GM12878 (cell line): ENCODE data around the gene ARHGEF18.

Source experiments
- CREM ChIP-seq: IDR thresholded peaks from 2 replicates; pipeline ENCODE4 v1.6.1; 2014; ENCODE audit warnings: antibody characterized with exemption, low read depth
- EGR1 ChIP-seq, 2 experiments: IDR thresholded peaks; 1 replicate in 1 of 2; 2 replicates in 1 of 2; pipeline ENCODE4 v1.6.1; 2011 to 2012; ENCODE audit warnings: low read depth in 2 of 2, low read length in 2 of 2, borderline replicate concordance in 1 of 2, mild to moderate bottlenecking in 1 of 2, moderate library complexity in 1 of 2
- EZH2 ChIP-seq: IDR thresholded peaks from 2 replicates; pipeline ENCODE4 v1.6.1; 2012; ENCODE audit warnings: low read depth, mild to moderate bottlenecking, control low read depth, inconsistent platforms, low read length, borderline replicate concordance; ENCODE audit not compliant: control insufficient read depth
- FOXK2 ChIP-seq: fragments of 450-650 bp; IDR thresholded peaks from 2 replicates; pipeline ENCODE4 v1.6.1; 2017; ENCODE audit warnings: mild to moderate bottlenecking, moderate library complexity
- MAX ChIP-seq: IDR thresholded peaks from 2 replicates; pipeline ENCODE4 v1.6.1; 2012; ENCODE audit warnings: low read depth, low read length, improper control_type of control experiment
- NFYB ChIP-seq: IDR thresholded peaks from 2 replicates; pipeline ENCODE4 v1.6.1; 2011; ENCODE audit warnings: low read depth, mild to moderate bottlenecking, low read length, improper control_type of control experiment, moderate library complexity; ENCODE audit not compliant: insufficient read depth
- POLR2A ChIP-seq: IDR thresholded peaks from 2 replicates; pipeline ENCODE4 v1.6.1; 2011; ENCODE audit warnings: low read depth, mild to moderate bottlenecking, low read length
- POU2F2 ChIP-seq: IDR thresholded peaks from 3 replicates; pipeline ENCODE4 v1.6.1; 2011; ENCODE audit warnings: low read depth, mild to moderate bottlenecking, low read length, borderline replicate concordance
- RFX5 ChIP-seq: IDR thresholded peaks from 2 replicates; pipeline ENCODE4 v1.6.1; 2011; ENCODE audit warnings: low read depth, low read length, improper control_type of control experiment
- SREBF2 ChIP-seq: IDR thresholded peaks from 2 replicates; pipeline ENCODE4 v1.6.1; 2012; ENCODE audit warnings: mild to moderate bottlenecking, low read length
- ZZZ3 ChIP-seq: IDR thresholded peaks from 2 replicates; pipeline ENCODE4 v1.6.1; 2011; ENCODE audit warnings: low read depth; ENCODE audit not compliant: control insufficient read depth, insufficient read length
- TF ChIP-seq, protein P1 (sequence below): fragments of 450-650 bp; conservative IDR thresholded peaks from 2 replicates; pipeline ENCODE4 v1.6.1; 2017; ENCODE audit warnings: mild to moderate bottlenecking, moderate library complexity
- TF ChIP-seq, protein P2 (sequence below), 3 experiments: IDR thresholded peaks in 2 of 3; conservative IDR thresholded peaks in 1 of 3; 2 replicates each; pipeline ENCODE4 v1.5.1; 2011; ENCODE audit warnings: low read depth in 3 of 3, low read length in 3 of 3, mild to moderate bottlenecking in 3 of 3, control low read depth in 2 of 3, moderate library complexity in 2 of 3, inconsistent platforms in 1 of 3, mixed read lengths in 1 of 3; ENCODE audit not compliant: control insufficient read depth in 2 of 3, insufficient read depth in 1 of 3; ENCODE audit errors: extremely low read depth in 1 of 3

DNA sequence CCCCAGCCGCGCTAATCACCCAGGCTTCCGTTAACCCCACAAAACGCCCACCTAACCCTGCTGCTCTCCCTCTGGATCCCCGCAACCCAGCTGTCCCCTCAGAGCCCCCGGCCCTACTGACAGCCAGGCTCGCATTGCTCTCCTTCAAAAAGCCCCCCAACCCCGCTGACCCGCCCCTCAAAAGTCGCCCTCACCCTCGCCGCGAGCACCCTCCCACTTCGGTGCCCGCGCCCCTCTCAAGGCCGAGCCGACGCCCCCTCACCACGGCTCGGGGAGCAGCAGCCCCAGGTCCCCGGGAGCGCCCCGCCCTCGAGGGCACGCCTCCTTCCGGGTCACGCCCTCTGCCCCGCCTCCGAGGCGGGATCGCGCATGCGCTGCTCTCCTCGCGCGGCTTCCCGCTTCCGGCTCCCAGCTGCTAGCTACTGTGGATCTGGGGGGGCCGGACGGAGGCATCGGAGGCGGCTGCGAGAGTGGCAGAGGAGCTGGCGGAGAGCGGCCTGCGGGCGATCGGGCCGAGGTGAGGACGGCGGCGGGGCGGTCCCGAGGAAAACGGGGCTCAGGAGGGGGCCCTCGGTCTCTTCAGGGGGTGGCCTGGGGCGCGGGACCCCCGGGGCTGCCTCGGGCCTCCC lies 46.1 kb downstream of the ARHGEF18 start:
- peak; percentile 51; the same call in 1 of the 2 replicates for TF ChIP-seq CREM
- TF ChIP-seq, protein P1, sequence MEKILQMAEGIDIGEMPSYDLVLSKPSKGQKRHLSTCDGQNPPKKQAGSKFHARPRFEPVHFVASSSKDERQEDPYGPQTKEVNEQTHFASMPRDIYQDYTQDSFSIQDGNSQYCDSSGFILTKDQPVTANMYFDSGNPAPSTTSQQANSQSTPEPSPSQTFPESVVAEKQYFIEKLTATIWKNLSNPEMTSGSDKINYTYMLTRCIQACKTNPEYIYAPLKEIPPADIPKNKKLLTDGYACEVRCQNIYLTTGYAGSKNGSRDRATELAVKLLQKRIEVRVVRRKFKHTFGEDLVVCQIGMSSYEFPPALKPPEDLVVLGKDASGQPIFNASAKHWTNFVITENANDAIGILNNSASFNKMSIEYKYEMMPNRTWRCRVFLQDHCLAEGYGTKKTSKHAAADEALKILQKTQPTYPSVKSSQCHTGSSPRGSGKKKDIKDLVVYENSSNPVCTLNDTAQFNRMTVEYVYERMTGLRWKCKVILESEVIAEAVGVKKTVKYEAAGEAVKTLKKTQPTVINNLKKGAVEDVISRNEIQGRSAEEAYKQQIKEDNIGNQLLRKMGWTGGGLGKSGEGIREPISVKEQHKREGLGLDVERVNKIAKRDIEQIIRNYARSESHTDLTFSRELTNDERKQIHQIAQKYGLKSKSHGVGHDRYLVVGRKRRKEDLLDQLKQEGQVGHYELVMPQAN = peak; percentile 72
- TF ChIP-seq, protein P2, sequence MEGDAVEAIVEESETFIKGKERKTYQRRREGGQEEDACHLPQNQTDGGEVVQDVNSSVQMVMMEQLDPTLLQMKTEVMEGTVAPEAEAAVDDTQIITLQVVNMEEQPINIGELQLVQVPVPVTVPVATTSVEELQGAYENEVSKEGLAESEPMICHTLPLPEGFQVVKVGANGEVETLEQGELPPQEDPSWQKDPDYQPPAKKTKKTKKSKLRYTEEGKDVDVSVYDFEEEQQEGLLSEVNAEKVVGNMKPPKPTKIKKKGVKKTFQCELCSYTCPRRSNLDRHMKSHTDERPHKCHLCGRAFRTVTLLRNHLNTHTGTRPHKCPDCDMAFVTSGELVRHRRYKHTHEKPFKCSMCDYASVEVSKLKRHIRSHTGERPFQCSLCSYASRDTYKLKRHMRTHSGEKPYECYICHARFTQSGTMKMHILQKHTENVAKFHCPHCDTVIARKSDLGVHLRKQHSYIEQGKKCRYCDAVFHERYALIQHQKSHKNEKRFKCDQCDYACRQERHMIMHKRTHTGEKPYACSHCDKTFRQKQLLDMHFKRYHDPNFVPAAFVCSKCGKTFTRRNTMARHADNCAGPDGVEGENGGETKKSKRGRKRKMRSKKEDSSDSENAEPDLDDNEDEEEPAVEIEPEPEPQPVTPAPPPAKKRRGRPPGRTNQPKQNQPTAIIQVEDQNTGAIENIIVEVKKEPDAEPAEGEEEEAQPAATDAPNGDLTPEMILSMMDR (IDR thresholded peaks at IDR 0.05 in 2 of 3, conservative IDR thresholded peaks at IDR 0.05 in 1 of 3; ENCODE audit: control insufficient read depth in 2 of 3, extremely low read depth in 1 of 3, insufficient read depth in 1 of 3, low read depth in 3 of 3, low read length in 3 of 3) = peak in 1 of 3 experiments; percentile 11; a peak in 1 of 6 replicates
- no peak for TF ChIP-seq SREBF2
- TF ChIP-seq ZZZ3 = no peak
- TF ChIP-seq EZH2 = no peak
- TF ChIP-seq POU2F2 = no peak
- peak in 1 of 2 experiments; percentile 68; a peak in 1 of 3 replicates for TF ChIP-seq EGR1 (IDR thresholded peaks at IDR 0.05; ENCODE audit: borderline replicate concordance in 1 of 2, low read depth in 2 of 2, low read length in 2 of 2)
- TF ChIP-seq NFYB = no peak
- TF ChIP-seq FOXK2 = no peak
- peak; percentile 11; the same call in 1 of the 2 replicates for TF ChIP-seq MAX
- peak; percentile 93 for TF ChIP-seq POLR2A
- no peak for TF ChIP-seq RFX5
